22Rv1 (cell line): ENCODE results near the gene ZNF180.

Experiments
- ZFX ChIP-seq: fragments of 450-650 bp; IDR thresholded peaks from 2 replicates; pipeline ENCODE4 v1.6.1; 2017; ENCODE audit warnings: antibody characterized with exemption, borderline replicate concordance
- TF ChIP-seq, protein P1 (sequence below): fragments of 450-650 bp; IDR thresholded peaks from 2 replicates; pipeline ENCODE4 v1.5.1; 2017; ENCODE audit warnings: mild to moderate bottlenecking

DNA sequence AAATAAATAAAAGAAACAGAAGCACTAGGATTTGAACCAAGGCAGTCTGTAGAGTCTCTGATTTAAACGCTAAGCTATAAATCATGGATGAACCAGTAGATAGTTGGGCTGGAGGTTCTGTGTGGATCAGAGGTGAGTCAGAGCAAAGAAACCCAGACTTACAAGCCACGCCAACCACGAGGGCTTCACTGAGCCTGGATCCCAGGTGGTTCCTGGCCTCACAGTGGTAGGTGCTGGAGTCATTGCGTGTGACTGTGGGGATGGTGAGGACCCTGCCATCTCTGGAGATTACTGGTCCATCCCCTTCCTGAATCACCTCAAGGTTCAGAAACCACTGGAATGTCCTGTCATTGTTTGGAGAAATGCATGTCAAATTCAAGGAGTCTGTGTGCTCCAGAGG, 48.4 kb upstream of the ZNF180 start:
- TF ChIP-seq, protein P1, sequence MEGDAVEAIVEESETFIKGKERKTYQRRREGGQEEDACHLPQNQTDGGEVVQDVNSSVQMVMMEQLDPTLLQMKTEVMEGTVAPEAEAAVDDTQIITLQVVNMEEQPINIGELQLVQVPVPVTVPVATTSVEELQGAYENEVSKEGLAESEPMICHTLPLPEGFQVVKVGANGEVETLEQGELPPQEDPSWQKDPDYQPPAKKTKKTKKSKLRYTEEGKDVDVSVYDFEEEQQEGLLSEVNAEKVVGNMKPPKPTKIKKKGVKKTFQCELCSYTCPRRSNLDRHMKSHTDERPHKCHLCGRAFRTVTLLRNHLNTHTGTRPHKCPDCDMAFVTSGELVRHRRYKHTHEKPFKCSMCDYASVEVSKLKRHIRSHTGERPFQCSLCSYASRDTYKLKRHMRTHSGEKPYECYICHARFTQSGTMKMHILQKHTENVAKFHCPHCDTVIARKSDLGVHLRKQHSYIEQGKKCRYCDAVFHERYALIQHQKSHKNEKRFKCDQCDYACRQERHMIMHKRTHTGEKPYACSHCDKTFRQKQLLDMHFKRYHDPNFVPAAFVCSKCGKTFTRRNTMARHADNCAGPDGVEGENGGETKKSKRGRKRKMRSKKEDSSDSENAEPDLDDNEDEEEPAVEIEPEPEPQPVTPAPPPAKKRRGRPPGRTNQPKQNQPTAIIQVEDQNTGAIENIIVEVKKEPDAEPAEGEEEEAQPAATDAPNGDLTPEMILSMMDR, result no peak
- no peak for TF ChIP-seq ZFX
